Fibroblast of gingiva (primary cell): Measurements from ENCODE around the gene AK1.
A peak's percentile ranks its signal among the peaks of the same experiment; 100 is the strongest.
"Not testable (repeated sequence)": the region's sequence is repeated elsewhere in the genome, so short reads cannot be mapped to it uniquely, and the experiment has no call there.

Experiments used
- DNase-seq: peaks from one replicate; pipeline ENCODE4 v3.0.0-alpha.2; 2011; ENCODE audit warnings: low read depth

AK1 gene

DNA sequence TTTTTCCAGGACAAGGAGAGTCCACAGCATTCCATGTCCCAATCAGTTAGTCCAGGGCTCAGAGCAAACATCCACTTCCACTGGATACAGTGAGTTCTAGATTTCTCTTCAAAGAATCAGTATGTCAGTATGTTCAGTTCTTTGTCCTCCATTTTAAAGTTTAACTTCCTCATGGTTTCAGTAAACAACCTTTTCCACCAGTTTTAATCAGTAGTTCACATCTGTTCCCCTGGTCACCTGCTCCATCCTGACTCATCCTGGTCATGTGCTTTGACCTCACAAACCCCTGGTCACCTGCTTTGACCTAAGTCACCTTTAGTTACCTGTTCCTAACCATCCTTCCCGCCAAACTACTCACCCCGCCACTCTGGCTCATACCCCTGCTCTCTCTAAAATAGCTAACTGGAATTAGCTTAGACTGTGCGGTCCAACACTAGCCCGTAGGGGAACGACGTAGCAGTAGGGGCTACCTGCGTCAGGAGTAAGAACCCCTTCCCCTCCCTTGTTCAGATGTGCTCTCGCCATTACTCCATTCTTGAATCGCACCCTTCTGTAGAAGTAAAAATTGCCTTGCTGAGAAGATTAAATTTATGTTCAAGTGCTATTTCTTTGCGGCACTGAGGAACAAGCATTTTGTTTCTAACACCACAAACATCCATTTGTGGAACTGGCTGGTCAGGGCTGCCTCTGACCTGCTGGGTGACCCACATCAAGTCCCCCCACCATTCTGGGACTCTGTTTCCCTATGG lies 28.5 kb downstream of the AK1 start:
- no peak for DNase-seq

DNA sequence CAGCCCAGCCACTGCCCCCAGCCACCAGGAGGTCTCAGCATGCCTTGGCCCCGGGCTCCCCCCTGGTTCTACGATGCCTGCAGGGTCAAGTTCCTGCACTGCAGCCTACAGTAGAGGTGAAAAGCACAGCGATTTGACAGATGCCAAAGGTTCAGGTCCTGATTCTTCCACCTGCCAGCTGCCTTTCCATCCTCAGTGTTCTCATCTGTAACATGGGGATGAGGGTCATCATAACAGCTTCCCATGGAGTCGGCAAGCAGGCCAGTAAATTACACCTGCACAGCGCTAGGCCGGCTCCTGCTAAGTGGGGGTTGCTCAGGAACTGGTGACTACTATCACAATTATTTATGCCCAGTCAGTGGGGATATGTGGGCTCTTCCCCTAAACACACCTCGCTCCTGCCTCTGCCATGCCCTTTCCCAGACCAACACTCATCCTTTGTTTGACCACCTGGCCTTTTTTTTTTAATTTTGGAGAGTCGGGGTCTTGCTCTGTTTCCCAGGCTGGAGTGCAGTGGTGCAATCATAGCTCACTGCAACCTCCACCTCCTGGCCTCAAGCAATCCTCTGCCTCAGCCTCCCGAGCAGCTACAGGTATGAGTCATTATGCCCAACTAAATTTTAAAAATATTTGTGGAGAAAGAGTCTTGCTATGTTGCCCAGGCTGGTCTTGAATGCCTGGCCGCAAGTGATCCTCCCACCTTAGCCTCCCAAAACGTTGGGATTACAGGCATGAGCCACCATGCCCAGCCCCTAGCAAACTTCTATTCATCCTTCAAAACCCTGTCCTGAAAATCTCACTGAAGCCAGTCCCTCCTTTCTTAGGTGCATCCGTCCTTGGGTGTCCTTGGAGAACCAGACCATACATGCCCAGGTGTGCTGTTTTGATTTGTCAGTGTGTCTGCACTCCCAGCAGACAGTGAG lies 29.4 kb downstream of the AK1 start:
- no peak for DNase-seq

DNA sequence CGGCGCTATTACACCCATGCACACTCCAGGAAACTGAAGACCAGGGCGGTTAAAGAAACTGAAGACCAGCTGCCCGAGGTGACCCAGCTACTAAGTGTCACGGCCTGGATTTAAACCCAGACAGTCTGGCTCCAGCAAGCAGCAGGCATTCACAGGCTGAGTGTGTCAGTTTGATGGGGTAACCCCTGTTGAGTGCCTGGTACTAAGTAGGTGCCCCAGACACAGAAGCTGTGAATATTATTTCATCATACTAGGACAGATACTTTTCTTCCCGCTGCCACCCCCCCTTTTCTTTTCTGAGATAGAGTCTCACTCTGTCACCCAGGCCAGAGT lies 30.3 kb downstream of the AK1 start:
- DNase-seq, result peak; percentile 17

DNA sequence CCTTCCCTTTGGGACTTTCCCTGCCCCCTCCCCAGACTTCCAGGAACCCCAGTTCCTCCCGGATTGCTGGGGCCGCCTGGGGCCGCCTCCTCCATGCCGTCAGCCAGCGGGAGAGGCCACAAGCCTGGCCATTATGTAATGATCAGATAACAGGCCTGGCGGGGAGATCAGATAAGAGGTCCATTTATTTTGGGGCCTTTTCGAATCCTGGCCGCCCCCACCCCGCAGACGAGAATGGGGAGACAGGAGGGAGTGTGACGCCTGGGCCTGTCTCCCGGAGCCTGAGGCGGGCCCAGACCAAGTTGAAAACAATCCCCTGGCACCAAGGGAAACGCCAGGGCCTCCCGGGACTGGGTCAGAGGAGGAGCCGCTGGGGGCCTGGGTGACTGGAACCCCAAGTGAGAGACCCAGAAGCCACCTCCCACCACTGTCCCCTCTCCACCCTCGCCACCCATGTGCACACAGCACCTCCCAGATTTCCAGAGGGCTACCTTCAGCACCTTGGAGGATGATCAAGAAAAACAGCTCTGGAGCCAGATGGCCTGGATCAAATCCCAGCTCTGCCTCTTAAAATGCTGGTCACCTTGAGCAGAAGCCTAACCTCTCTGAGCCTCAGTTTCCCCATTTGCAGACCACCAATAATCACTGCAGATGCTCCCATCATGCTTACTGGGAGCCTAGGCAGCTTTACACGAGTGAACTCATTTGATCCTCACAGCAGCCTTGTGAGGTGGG lies 30.9 kb downstream of the AK1 start:
- DNase-seq, result no peak

DNA sequence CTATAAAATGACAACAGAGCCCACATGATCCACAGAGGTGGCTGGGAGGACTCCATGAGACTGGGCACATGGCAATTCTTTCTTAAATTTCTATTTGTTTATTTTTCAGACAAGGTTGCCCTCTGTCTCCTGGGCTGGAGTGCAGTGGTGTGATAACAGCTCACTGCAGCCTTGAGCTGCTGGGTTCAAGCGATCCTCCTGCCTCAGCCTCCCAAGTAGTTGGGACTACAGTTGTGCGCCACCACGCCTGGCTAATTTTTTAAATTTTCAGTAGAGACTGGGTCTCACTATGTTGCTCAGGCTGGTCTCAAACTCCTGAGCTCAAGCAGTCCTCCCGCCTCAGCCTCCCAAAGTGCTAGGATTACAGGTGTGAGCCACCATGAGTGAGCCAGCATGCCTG lies 31.9 kb downstream of the AK1 start:
- not testable (repeated sequence) for DNase-seq

DNA sequence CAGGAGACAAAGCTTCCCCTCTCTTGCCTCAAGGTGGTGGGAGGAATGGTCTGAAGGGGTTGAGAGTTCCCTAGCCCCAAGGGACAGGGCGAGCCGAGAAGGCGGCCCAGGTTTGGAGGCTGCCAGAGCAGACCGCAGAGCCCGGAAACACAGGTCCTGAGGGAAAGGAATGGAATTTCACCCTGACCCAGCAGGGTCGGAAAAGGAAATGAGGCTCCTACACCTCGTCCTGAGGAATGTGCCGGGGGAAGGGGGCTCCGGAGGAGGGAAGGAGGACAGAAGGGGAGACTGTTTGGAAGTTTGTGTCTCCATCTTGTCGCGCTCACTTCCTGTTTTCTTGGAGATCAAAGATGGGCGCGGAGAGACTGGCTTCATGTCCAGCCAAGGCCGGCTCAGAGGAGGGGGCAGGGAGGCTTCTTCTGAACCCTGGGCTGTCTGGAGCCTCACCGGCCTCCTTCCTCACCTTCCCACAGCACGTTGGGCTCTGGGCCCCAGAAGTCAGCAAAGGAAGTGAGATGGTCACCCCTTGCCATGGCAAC lies 32.6 kb downstream of the AK1 start:
- no peak for DNase-seq

DNA sequence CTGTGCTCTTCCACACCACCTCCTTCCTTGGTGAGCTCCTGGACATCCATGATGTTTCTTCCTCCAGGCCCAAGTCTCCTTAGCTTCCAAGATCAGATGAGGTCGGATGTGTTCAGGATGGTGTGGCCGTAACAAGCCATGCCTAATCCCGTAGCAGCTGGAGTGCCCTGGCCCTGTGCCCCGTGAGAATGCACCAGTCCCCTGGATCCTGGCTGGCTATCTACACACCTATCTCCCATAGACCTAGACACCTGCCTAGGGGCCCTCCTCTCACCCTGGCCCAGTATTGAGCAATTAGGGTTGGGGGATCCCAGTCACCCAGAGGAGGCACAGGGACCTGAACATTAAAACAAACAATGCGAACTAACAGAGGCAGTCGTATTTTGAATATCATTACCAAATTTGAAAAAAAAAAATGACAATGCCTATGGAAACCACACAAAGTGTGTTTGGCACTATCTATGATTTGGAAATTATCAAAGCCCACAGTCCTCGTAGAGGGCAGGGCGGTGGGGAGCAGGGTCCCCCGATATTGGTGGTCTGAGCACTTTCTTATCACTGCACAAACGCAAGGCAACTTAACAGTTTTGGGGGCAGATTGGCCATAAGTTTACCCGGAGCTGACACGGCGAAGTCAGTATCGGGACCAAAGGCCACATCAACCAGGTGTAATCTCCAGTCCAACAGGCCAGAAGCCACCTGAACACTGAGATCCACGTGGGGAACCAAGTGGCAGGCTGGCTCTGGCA lies 36.2 kb downstream of the AK1 start:
- DNase-seq, result no peak

DNA sequence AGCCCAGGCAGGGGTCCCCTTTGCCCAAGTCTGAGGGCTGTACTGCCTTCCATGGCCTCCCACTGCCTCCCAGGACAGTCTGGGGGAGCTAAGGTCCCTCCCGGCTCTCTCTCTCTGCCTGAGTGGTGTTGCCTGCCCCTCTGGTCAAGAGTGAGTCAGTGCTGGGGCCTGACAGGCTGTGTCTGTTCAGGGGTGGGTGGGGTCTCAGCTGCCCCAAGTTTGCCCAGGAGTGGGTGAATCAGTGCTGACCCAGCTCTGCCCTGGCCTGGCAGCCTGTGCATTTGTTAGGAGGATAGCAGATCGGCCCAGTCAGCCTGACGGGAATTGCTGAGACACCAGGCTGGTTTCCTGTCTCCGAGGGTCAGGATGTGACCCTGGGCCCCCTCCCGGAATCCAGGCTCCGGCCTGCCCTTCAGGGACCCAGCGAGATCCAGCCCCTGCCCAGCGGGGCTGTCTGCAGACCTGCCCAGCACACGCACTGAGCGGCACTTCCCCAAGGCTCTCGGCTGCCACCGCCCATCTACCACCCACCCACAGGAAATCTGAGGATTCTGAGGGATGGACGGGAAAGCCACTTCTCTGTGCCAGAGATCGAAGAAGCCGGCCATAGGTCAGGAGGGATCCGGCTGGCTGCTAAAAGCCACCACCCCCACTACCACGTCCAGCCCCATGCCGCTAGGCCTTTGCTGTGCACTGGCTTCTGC lies 38.9 kb downstream of the AK1 start:
- peak; percentile 99 for DNase-seq

DNA sequence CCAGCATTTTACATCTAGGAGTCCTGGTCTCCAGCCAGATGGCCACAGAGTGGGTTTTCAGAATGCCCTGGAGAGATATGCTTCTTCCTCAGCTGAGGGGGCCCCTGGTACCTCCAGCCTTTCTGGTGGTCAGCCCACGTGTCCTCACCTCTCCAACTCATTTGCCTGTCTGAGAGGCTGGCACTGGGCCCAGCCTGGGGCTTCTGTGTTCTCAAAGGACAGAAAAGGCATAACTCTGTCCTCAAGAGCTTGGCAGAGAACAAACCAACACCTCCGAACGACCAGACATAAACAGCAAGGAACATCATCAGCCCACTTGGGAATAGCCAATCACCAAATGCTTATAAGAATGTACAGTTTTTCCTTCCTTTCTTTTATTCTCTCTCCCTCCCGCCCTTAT lies 40.1 kb downstream of the AK1 start:
- no peak for DNase-seq

DNA sequence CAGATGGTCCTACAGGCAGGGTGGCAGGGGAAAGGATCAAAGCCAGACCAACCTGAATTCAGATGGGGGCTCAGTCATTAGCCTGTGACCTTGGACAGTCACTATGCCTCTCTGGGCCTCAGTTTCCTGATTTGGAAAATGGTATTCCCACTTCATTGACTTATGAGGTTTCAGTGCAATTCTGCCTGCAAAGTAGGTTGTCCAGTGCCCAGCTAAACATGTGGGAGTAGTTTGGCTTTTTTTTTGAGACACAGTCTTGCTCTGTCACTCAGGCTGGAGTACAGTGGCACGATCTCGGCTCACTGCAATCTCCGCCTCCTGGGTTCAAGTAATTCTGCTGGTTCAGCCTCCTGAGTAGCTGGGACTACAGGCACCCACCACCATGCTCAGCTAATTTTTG lies 40.9 kb downstream of the AK1 start:
- not testable (repeated sequence) for DNase-seq

DNA sequence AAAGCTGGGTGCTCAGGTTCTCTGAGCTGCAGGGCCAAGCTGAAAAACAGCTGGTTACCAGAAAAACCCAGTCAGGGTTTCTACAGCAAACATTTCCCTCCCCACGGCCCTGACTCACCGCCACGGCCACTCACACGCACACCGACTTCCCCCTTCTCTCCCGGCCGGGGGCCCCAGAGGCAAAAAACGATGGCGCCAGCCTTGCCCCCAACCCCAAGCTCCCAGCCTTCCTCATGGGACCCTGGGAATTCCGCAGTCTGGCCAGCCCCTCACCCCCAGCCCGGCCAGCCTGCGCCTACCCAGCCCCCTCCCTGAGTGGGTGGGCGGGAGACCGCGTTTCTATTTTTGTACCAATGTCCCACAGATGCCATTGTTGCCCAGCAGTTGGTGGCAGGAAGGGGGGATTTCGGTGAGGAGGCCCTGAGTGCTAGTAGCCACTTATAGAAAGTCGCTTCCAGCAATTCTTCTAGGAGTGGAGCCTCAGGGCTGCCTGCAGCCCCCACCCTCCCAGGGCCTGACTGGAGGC lies 41.4 kb downstream of the AK1 start:
- DNase-seq, result peak; percentile 74

DNA sequence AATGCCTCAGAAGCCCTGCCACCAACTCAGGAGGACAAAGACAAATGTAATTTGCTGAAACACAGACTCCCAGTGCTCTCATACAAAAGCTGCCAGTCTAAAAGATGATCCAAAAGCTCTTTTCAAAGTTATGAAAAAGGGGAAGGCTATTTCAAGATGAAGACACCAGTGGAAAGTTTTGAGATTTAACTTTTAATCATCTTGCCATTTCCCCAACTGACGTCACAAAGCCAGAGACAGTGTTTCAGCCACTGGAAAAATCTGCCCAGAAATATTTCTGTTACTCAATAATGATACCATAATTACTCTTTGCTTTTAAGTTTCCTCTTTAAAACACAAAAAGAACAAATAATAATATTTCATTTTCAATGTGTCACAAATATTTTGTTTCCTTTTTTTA lies 43.9 kb downstream of the AK1 start:
- DNase-seq, result peak; percentile 73

DNA sequence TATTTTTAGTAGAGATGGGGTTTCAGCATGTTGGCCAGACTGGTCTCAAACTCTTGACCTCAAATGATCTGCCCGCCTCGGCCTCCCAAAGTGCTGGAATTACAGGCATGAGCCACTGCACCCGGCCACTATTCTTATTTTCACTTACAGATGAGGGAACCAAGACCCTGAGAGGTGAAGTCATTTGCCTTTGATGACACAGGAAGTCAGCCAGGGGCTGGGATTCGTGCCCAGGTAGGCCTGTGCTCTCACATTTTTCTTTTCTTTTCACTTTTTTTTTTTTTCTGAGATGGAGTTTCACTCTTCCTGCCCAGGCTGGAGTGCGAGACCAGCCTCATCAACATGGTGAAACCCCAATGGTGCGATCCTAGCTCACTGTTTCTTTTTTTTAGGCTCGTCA lies 45.2 kb downstream of the AK1 start:
- DNase-seq, result no peak

DNA sequence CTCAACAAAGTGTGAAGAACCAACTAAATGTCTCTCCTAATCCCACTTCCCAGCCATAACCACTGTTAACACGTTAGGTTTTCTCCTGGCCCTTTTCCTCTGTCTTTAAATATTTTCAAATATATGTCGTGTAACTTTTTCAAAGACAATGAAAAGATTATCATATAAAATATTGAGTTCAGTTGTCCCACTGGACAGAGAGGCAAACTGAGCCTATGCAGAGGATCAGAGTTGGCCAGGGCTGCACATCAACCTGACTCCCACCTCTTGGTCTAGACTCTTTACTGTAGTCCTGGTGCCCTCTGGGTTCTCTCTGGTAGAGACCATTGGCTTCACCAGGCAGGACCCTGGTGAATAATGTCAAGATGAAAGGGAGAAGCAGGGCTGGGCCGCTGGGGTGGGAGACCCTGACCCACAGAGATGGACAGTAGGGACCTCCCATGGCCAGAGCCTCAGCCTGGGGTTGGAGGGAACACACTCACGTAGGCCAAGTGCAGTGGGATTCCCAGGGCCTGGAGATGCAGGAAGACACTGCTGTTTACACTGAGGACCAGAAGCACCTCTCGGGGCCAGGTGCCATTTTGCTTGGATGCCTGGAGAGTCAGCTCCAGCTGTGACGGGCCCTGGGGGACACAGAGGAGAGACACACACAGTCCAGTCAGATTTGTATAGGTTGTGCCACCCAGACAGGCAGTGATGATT lies 48.1 kb downstream of the AK1 start:
- no peak for DNase-seq

DNA sequence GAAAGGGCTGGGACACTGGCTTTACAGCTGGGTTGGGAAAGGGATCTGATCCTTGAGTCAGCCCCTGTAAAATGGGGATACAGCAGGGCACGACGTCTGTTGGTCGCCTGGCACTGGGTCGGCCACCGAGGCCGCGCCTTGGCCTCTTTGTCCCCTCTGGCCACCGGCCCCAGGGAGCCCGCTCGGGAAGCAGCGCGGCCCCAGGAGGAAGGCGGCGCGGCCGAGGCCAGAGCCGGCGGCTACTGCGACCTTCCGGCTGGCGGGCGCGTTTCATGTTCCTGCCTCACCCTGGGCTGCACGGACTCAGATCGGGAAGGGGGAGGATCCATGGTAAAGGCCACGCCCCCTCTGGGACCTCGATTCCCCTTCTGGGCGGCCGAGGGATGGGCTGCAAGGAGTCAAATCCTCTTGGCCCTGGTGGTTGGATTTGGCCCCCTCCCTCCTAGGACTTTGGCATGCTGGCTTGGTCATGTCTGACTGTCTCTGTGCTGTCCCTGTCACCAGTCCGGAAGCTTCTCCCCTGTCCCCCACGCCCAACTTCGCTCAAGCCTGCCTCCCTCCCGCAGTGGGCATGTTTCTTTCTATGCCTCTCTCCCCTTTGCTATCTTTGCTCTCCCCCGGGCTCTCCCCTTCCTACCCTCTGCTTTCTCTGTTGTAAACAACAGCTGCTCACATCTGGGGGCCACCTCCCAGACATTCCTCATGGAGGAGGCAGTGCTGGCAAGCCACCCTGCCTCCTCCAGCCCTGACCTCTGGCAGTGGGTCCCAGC lies 49.0 kb downstream of the AK1 start:
- peak; percentile 65 for DNase-seq

DNA sequence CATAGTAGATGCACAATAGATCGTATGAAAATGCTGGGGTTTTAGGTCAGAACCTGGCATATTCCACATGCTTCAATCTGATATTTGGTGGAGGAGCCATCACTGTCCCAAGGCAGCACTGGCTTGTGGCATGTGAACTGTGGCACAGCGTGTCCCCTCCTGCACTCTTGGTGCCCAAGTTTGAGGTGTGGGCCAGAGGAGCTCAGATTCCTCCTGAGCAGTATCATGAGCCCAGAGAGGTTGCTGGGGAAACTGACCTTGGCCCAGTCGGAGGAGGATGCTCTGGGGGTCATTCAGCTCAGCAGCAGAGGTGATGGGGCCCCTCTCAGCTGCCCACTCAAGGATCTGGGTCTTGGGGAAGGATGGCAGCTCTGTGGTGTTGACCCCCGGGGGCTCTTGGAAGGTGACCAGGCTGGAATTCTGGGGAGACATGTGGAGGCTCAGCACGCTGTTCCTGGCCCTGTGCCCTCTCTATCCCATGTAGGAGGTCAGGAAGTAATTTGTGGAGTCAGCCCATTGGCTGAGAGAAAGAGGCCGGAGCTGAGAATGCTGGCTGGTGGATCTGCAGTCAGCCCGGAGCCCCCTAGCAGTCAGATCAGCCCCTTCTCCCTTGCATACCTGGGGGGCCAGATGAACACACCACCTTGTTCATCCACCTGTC lies 51.1 kb downstream of the AK1 start:
- no peak for DNase-seq

DNA sequence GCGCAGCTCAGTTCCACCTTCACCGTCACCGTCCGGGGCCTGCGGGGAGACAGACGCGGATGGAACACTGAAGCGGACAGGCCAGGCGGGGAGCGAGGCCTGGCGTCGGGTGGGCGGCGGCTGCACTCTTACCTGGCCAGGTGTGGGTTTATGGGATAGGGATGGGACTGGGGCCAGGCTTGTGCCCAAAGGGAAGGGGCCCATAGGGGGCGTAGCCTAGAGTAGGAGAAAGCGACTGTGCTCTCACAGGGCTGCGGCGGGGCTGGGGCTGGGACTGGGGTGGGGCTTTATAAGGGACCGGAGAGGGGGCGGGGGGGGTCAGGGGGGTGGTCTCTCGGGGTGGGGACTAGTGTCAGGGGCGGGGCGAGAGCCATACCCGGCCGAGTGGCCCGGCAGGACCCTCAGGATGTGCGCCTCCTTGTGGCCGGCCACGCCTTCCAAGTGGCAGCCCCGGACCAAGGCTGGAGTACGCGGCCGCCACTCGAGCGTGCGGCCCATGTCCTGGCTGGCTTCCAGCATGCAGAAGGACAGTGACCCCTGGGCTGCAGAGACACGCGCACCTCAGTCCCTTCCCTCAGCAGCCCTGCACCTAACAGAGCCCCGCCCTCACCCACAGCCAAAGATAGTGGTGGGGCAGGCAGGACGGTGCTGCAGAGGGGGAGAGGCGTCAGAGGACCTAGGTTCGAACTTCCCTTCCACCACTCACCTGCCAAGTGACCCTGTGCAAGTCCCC lies 52.0 kb downstream of the AK1 start:
- DNase-seq, result no peak

DNA sequence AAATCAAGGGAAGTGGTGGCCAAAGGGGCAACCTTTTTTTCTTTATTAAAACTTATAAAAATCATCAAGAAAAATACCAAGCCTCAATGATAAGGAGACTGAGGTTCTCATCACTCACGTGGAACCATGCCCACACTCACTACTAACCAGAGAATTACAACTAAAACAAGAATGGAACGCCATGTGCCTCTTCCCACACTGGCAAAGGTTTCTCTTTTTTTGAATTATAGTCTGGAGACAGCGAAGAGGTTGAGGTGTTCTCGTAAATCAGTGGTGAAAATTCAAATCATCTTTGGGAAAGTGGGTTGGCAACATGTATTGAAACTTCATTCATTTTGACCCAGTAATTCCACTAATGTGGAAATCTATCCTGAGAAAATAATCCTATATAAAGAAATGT lies 55.4 kb downstream of the AK1 start:
- DNase-seq, result no peak
